Thymus (tissue), 11 donors: Measurements from ENCODE around the gene TMEM255B. TPM values are rescaled to one million over a fixed set of nuclear protein-coding genes. Genes with fewer than 3 reads are reported as not detected.

Source experiments
- DNase-seq, 9 donors: peaks; one replicate each; pipeline ENCODE4 v3.0.0-alpha.2; 2013; ENCODE audit warnings: low spot score in 9 of 9, low read depth in 6 of 9, missing footprints in 1 of 9
- H3K27ac ChIP-seq, 2 donors: one replicate each; pipeline ENCODE4 v1.5.1; 2013; ENCODE audit warnings: control low read depth in 1 of 2, low read depth in 1 of 2, low read length in 1 of 2, mild to moderate bottlenecking in 1 of 2, moderate library complexity in 1 of 2
- H3K27me3 ChIP-seq, 2 donors: one replicate each; pipeline ENCODE4 v1.5.1; 2013; ENCODE audit warnings: low read length in 1 of 2; ENCODE audit not compliant: control insufficient read depth in 2 of 2, insufficient read depth in 1 of 2
- H3K36me3 ChIP-seq, 2 donors: one replicate each; pipeline ENCODE4 v1.5.1; 2013; ENCODE audit warnings: low read length in 1 of 2, mild to moderate bottlenecking in 1 of 2, moderate library complexity in 1 of 2; ENCODE audit not compliant: control insufficient read depth in 2 of 2, insufficient read depth in 2 of 2
- H3K4me1 ChIP-seq, 2 donors: one replicate each; pipeline ENCODE4 v1.5.1; 2013; ENCODE audit warnings: low read length in 2 of 2; ENCODE audit not compliant: control insufficient read depth in 2 of 2, insufficient read depth in 2 of 2
- H3K4me3 ChIP-seq, 2 donors: one replicate each; pipeline ENCODE4 v1.5.1; 2013; ENCODE audit warnings: low read length in 2 of 2, control low read depth in 1 of 2, mild to moderate bottlenecking in 1 of 2
- H3K9me3 ChIP-seq, 2 donors: one replicate each; pipeline ENCODE4 v1.5.1; 2013; ENCODE audit warnings: low read length in 1 of 2, mild to moderate bottlenecking in 1 of 2; ENCODE audit not compliant: control insufficient read depth in 2 of 2, insufficient read depth in 1 of 2
- WGBS: extraction: QIAGEN DNeasy Blood & Tissue Kit; methylation state at CpG from one replicate; pipeline ENCODE4 v1.1.7; 2013; 5-methylcytosine and 5-hydroxymethylcytosine counted together
- polyA plus RNA-seq: library from polyadenylated mRNA; stranded (reverse); fragments of 200-250 nt; gene quantifications from one replicate; pipeline ENCODE4 v1.2.3, GENCODE V29; 2013
- total RNA-seq: library from RNA; stranded (reverse); fragments of 120-200 nt; gene quantifications from one replicate; pipeline ENCODE4 v1.2.4, GENCODE V29; 2013
- donor health status: healthy.

The TMEM255B gene
- total and polyA plus RNA-seq, 2 donors, result 0.61 to 7.2 TPM

DNA sequence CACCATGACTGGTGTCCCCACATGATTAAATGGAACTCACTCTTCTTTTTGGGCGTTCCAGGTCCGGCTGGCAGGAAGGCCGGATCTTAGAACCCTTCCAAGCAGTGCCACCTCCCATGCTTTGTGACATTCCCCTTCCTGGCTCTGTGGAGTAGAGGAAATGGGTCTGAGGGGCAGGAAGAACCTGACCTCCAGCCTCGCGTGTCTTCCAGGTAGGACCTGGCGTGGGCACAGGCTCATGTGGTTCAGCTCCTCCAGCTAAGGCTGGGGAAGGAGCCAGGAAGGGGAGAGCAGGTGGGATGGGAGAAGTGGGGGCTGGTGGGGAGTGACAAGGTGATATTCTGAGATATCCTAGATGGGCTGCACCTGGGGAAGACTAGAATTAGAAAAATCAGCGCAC lies 2.1 kb downstream of the TMEM255B start:
- Histone ChIP-seq H3K9me3 (no peaks in the 10 kb centered on the region), H3K4me1 (peaks cover 3 to 15% of the 10 kb centered on the region in 2 donors), H3K27ac (no peak overlapping the region), H3K4me3 (no peak overlapping the region), H3K36me3 (no peaks in the 10 kb centered on the region), H3K27me3 (peaks cover 16 to 73% of the 10 kb centered on the region in 2 donors)
- DNase-seq, result no peak
- WGBS, result 78% methylated on average over 7 of the region's 7 CpGs

DNA sequence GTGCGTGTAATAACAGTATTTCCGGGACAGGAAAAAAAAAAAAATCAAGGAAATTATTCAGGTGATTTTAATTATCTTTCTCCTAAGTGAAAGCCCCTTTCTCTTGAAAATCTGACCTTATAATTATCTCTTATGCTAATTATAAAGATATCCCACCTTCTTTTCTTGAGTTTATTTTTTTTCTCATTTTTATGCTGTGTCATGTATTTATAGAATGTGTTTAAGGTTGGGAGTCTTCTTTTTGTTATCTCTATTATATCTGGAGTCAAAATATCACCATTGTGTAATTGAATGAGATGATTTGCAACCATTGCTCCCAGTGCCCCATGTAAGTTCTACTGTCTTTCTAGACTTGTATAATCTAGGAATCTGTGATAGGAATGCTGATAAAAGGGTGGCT lies 3.0 kb downstream of the TMEM255B start:
- H3K27me3 ChIP-seq, result peaks cover 16 to 70% of the 10 kb centered on the region in 2 donors
- H3K9me3 ChIP-seq, result no peaks in the 10 kb centered on the region
- peaks cover 3 to 15% of the 10 kb centered on the region in 2 donors for H3K4me1 ChIP-seq
- H3K4me3 ChIP-seq, result no peak overlapping the region
- H3K36me3 ChIP-seq, result no peaks in the 10 kb centered on the region
- no peak for DNase-seq
- H3K27ac ChIP-seq, result no peak overlapping the region
- WGBS, result 94% methylated on average over 2 of the region's 2 CpGs

DNA sequence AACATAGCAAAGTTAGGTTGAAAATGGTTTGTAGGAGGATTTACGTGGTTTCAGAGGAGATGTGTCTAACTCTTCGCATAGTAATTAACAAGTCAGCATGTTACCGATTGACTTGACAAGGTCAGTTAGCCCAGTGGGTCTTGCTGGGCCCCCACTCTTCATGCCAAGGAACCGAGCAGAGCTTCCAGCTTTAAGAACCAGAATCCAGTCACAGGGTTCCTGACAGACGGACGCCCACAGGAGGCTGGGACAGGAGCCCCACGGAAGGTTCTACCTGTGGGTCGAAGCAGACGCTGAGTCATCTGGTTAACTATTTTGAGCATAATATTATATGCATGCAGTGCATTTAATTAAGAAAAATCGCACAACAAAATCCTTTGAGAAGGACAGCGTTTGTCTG lies 3.5 kb downstream of the TMEM255B start:
- WGBS, result 89% methylated on average over 11 of the region's 11 CpGs
- Histone ChIP-seq H3K4me3 (no peak overlapping the region), H3K27me3 (peaks cover 16 to 69% of the 10 kb centered on the region in 2 donors), H3K9me3 (no peaks in the 10 kb centered on the region), H3K36me3 (no peaks in the 10 kb centered on the region), H3K27ac (no peak overlapping the region), H3K4me1 (peaks cover 3 to 15% of the 10 kb centered on the region in 2 donors)
- no peak for DNase-seq

DNA sequence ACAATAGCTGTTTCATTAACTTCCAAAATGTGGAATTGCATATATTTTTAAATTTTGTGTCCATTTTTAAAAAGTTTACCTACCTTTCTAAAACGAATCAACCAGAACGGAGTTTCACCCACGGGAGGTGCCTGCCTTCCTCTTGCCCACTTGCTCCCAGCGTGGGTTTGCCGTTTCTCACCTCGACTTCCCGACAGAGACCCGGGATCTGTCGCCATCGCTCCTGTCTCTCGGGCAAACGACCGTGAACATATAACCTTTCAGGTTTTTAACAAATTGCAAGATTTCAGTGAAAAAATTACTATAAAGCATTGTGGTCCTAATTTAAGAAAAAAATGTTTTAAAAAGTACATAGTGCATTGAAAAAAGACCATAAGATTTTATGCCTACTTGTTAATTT lies 4.2 kb downstream of the TMEM255B start:
- WGBS, result 88% methylated on average over 13 of the region's 13 CpGs
- Histone ChIP-seq H3K9me3 (no peaks in the 10 kb centered on the region), H3K27me3 (peaks cover 14 to 66% of the 10 kb centered on the region in 2 donors), H3K27ac (no peak overlapping the region), H3K4me3 (no peak overlapping the region), H3K36me3 (no peaks in the 10 kb centered on the region), H3K4me1 (peaks cover 3 to 13% of the 10 kb centered on the region in 2 donors)
- DNase-seq, result no peak

DNA sequence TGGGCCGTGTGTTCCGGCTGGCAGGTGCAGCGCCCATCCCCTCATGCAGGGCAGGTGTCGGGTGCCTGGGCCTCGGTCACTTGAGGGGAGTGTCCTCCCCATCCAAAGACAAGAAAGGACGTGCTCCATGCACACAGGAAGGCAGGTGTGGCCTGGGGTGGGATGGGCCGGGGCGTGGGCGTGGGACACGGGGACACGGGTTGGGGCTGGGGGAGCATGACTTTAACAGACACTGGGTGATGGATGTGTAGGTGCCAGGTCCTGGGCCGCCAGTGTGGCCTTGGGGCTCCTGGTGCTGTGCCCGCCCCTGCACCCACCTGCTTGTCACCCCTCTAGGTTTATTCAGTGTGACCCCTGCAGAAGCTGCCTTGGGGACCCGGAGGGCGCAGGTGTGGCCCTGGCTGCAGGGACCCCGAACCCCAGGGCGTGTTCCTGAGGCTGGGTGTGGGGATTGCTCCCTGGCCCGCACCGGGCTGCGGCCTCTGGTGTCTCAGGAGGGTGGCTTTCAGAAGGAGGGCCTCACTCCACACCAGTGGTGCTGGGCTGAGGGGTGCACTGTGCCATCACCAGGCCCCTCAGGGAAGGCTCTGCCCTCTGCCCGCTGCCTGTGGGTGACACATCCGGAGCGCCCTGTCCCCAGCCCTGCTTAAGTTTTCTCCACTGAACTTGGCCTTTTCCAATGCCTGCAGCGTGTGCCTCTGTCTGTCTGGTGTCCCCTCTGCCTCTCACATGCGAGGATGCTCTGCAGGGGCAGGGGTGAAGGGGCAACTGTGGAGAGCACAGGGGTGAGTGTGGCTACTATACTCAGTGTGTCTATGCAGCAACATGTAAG lies 5.2 kb downstream of the TMEM255B start:
- 88% methylated on average over 25 of the region's 25 CpGs for WGBS
- H3K9me3 ChIP-seq, result no peaks in the 10 kb centered on the region
- no peak for DNase-seq
- peaks cover 0 to 7% of the 10 kb centered on the region in 2 donors for H3K4me1 ChIP-seq
- peaks cover 14 to 58% of the 10 kb centered on the region in 2 donors for H3K27me3 ChIP-seq
- H3K27ac ChIP-seq, result no peak overlapping the region
- H3K4me3 ChIP-seq, result no peak overlapping the region
- no peaks in the 10 kb centered on the region for H3K36me3 ChIP-seq

DNA sequence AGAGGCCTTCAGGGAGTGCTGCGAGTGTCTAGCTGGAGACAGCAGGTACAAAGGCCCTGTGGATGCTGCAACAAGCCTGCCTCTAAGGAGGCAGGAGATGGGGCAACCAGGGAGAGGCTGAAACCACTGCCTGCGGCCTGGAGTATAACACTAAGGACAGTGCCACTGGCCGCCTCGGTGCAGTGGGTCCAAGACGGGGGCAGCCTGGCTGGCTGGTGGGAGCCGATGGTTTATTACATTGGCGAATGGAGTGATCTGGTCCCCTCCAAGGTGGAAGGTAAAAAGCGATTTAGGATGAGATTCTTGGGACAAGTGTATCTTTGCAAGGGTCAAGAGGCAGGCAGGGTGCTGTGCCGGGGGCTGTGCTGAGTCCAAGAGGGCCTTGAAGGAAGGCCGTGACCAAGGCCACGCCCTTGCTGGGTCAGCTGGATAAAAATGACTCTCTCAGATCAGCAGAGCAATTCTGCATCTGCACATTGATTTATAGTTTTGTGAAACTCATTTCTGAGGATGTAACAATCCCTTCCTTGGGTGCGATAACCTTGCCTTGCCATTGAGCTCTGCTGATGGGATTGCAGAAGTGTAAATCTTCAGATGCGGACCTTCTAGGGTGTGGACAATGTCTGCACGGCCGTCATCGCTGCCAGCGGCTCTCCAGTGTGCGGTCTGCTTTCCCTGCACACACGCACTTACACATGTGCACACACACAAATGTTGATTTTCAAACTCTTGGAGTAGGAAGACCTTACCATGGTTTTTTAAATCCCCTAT lies 6.0 kb downstream of the TMEM255B start:
- WGBS, result 95% methylated on average over 19 of the region's 19 CpGs
- DNase-seq, result no peak
- H3K4me3 ChIP-seq, result no peak overlapping the region
- H3K27me3 ChIP-seq, result peaks cover 9 to 50% of the 10 kb centered on the region in 2 donors
- no peaks in the 10 kb centered on the region for H3K4me1 ChIP-seq
- no peaks in the 10 kb centered on the region for H3K9me3 ChIP-seq
- H3K36me3 ChIP-seq, result no peaks in the 10 kb centered on the region
- no peak overlapping the region for H3K27ac ChIP-seq

DNA sequence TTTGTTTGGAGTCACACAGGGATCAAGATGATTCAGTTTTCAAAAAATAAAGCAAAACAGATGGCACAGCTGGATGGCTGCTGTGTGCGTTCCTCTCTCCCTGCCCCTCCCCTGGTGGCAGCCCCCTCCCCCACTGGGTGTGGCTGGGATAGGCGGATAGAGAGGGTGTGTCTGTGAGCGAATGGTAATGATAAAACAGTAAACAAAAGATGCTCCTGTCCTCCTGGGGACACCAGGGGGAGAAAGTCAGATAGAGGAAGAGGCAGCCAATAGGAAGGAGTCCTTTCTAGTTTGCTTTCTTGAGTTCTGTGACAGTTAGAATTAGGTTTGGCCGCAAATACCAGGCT lies 6.5 kb downstream of the TMEM255B start:
- H3K4me1 ChIP-seq, result no peaks in the 10 kb centered on the region
- H3K27me3 ChIP-seq, result peaks cover 8 to 44% of the 10 kb centered on the region in 2 donors
- DNase-seq, result no peak
- no peaks in the 10 kb centered on the region for H3K36me3 ChIP-seq
- H3K4me3 ChIP-seq, result no peak overlapping the region
- 90% methylated on average over 4 of the region's 4 CpGs for WGBS
- H3K9me3 ChIP-seq, result no peaks in the 10 kb centered on the region
- H3K27ac ChIP-seq, result no peak overlapping the region

DNA sequence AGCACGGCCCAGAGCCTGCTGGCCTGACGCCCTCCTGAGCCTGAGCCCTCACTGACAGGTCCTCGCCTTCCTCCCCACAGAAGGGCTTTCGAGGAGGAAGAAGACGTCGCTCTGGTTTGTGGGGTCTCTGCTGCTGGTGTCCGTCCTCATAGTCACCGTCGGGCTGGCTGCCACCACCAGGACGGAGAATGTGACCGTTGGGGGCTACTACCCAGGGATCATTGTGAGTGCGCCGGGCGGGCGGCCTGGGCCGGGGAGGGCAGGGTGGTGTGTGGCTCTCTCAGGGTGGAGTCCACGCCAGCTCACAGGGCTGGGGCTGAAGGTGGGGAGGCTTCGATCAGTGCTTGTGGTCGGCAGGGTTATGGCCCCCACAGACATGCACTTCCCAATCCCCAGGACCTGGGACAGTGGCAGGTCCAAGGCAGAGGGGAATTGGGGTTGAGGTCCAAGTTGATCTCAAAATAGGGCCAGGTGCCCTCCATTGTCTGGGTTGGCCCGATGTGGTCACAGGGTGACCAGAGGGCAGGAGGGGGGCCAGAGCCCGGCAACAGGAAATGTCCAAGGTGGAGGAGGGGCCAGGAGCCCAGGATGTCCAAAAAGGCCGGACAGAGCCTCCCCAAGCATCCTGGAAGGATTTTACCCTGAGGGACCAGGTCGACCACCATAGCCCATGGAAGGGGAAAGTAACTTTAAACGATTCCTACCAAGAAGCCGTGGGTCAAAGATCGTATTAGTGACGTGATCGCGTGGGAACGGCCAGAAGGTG lies 7.2 kb downstream of the TMEM255B start:
- Histone ChIP-seq H3K27me3 (peaks cover 6 to 37% of the 10 kb centered on the region in 2 donors), H3K9me3 (no peaks in the 10 kb centered on the region), H3K36me3 (no peaks in the 10 kb centered on the region), H3K27ac (no peak overlapping the region), H3K4me3 (no peak overlapping the region), H3K4me1 (no peaks in the 10 kb centered on the region)
- WGBS, result 93% methylated on average over 30 of the region's 30 CpGs
- no peak for DNase-seq

DNA sequence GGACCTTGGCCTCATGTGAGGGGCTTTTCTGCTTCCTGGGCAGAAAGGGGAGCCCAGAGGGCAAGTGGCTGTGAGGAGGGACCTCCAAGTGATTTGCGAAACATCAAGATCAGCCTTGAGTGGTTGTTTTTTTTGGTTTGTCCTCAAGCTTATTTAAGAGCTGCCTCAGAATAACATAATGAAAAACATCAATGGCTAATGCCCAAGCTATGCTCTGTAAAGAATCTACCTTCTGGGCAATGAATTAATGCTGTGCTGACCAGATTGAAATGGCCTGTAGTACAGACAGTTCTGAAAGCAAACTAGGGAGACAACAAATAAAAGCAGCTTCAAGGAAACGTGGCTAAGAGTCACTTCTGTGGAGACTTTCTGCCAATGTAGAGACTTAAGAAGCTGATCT lies 8.3 kb downstream of the TMEM255B start:
- Histone ChIP-seq H3K4me3 (no peak overlapping the region), H3K9me3 (no peaks in the 10 kb centered on the region), H3K4me1 (no peaks in the 10 kb centered on the region), H3K27me3 (peaks cover 0 to 30% of the 10 kb centered on the region in 2 donors), H3K27ac (no peak overlapping the region), H3K36me3 (no peaks in the 10 kb centered on the region)
- 87% methylated on average over 2 of the region's 2 CpGs for WGBS
- no peak for DNase-seq
